Heart right ventricle (tissue), 16 donors: ENCODE data around the gene MRGPRG. TPM values are rescaled to one million over a fixed set of nuclear protein-coding genes. Genes with fewer than 3 reads are reported as not detected.

Experiments used
- ATAC-seq, 8 donors: fragments of 200-7000 bp; cut with Tn5 transposase; one replicate each; pipeline ENCODE4 v1.9.1; 2020; ENCODE audit warnings: mild to moderate bottlenecking in 8 of 8, moderate library complexity in 8 of 8, moderate number of reproducible peaks in 1 of 8
- DNase-seq, 2 donors: peaks; one replicate each; pipeline ENCODE4 v3.0.0-alpha.2; 2020
- H3K27ac ChIP-seq, 10 donors: fragments of 200-600 bp; sonication (generic) in 2 of 10; one replicate each; pipeline versions ENCODE4 v1.5.0 to v1.8.0; 2020 to 2022; ENCODE audit warnings: mild to moderate bottlenecking in 3 of 10
- H3K27me3 ChIP-seq, 7 donors: fragments of 200-600 bp; one replicate each; pipeline ENCODE4 v1.8.0; 2021 to 2022; ENCODE audit warnings: mild to moderate bottlenecking in 2 of 7
- H3K36me3 ChIP-seq, 9 donors: fragments of 200-600 bp; sonication (generic) in 1 of 9; one replicate each; pipeline versions ENCODE4 v1.5.0 to v1.8.0; 2020 to 2022; ENCODE audit warnings: mild to moderate bottlenecking in 2 of 9
- H3K4me1 ChIP-seq, 9 donors: fragments of 200-600 bp; sonication (generic) in 1 of 9; one replicate each; pipeline versions ENCODE4 v1.5.0 to v1.8.0; 2020 to 2022; ENCODE audit warnings: mild to moderate bottlenecking in 4 of 9
- H3K4me3 ChIP-seq, 10 donors: fragments of 200-600 bp; sonication (generic) in 2 of 10; one replicate each; pipeline versions ENCODE4 v1.5.0 to v1.8.0; 2020 to 2022; ENCODE audit warnings: mild to moderate bottlenecking in 7 of 10, moderate library complexity in 2 of 10
- H3K9me3 ChIP-seq, 11 donors: fragments of 200-600 bp in 10 of 11; sonication (generic) in 2 of 11; one replicate each; pipeline versions ENCODE4 v1.5.0 to v1.8.0; 2013 to 2022; ENCODE audit warnings: mild to moderate bottlenecking in 2 of 11, control low read depth in 1 of 11, moderate library complexity in 1 of 11
- WGBS, 2 donors: extraction: QIAGEN DNeasy Blood & Tissue Kit; methylation state at CpG; one replicate each; pipeline ENCODE4 v1.1.7; 2013; ENCODE audit warnings: inconsistent platforms in 1 of 2; 5-methylcytosine and 5-hydroxymethylcytosine counted together
- intact Hi-C, 10 donors: fragments of 100-400 bp; cut with DNase I; formaldehyde crosslinking; loops; one replicate each; pipeline versions ENCODE4 v1.11.1 to v1.14.2; 2022
- polyA plus RNA-seq, 2 donors: library from polyadenylated mRNA; stranded (reverse); fragments of 200-250 nt; gene quantifications; one replicate each; pipeline ENCODE4 v1.2.3, GENCODE V29; 2013
- total RNA-seq, 10 donors: library from RNA; stranded (reverse); fragmentation: NEBNext Ultra II Directional in 3 of 10; extraction: Animal tissue kit (Norgen Biotek cat#: 25700) in 3 of 10; gene quantifications; one replicate each; pipeline versions ENCODE4 v1.2.1 to v1.2.4, GENCODE V29; 2021 to 2023
- TF ChIP-seq, protein P1 (sequence below), 9 donors: fragments of 200-600 bp; sonication (generic) in 2 of 9; IDR thresholded peaks; one replicate each; pipeline versions ENCODE4 v1.5.0 to v1.8.0; 2021 to 2022; ENCODE audit warnings: antibody characterized with exemption in 9 of 9, mild to moderate bottlenecking in 5 of 9, moderate library complexity in 1 of 9
- donor health status: Arrhythmogenic right ventricular cardiomyopathy.
- donor health status: ischemic (EF 13 %, LVEDD 7.1; RV severe dilation, severe dysfunction).
- donor health status: healthy with polysubstance abuse.
- donor health status: DM: no; HTN: yes; CAD: no.
- donor health status: DM: no; HTN: no; CAD: no.
- donor health status: ischemic (EF 25% LVEDD 6.9; RV normal size, moderate dysfunction).
- donor health status: ischemic (EF 25% LVEDD 5.7; RV mildly dilated, moderate dysfunction).
- donor health status: healthy.
- donor health status: DM: yes; HTN: yes; CAD: no.
- donor health status: Ischemic cardiomyopathy.
- donor health status: ischemic (EF 35%, LVEDD 5.7; RV mildly dilated, moderate dysfunction).
- donor health status: nonischemic (EF 11% LVEDD 7.7; RV severe dilation, severe dysfunction).
- donor health status: DM: yes; HTN: yes; CAD: no.
- donor health status: PGD.
- donor health status: ischemic (EF 29% LVEDD 5.4; RV normal size, mild dysfunction).
- donor health status: nonischemic (EF 23%, LVEDD 6.1; RV moderate dilation, normal function).

Gene MRGPRG
- total and polyA plus RNA-seq, 12 donors, result not detected

DNA sequence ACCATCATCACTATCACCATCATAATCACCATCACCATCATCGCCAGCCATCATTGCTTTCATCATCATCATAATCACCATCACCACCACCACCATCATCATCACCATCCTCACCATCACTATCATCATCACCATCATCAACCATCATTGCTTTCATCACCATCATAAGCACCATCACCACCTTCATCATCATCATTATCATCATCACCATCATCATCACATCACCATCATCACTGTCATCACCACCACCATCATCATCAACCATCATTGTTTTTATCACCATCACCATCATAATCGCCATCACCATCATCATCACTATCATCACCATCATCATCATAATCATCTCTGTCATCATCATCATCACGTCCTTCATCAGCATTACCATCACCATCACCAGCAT lies 44.2 kb downstream of the MRGPRG start:
- DNase-seq, result no peak
- 94 to 96% methylated on average over 3 of the region's 3 CpGs for WGBS, 2 donors
- Histone ChIP-seq H3K4me3 (no peak overlapping the region), H3K4me1 (peaks cover 0 to 11% (median 10%) of the 10 kb centered on the region in 9 donors), H3K27me3 (peaks cover 0 to 9% (median 0%) of the 10 kb centered on the region in 7 donors), H3K27ac (no peak overlapping the region), H3K9me3 (peaks cover 0 to 17% (median 13%) of the 10 kb centered on the region in 11 donors), H3K36me3 (no peaks in the 10 kb centered on the region)
- intact Hi-C loops, result no loop called here
- TF ChIP-seq, protein P1, sequence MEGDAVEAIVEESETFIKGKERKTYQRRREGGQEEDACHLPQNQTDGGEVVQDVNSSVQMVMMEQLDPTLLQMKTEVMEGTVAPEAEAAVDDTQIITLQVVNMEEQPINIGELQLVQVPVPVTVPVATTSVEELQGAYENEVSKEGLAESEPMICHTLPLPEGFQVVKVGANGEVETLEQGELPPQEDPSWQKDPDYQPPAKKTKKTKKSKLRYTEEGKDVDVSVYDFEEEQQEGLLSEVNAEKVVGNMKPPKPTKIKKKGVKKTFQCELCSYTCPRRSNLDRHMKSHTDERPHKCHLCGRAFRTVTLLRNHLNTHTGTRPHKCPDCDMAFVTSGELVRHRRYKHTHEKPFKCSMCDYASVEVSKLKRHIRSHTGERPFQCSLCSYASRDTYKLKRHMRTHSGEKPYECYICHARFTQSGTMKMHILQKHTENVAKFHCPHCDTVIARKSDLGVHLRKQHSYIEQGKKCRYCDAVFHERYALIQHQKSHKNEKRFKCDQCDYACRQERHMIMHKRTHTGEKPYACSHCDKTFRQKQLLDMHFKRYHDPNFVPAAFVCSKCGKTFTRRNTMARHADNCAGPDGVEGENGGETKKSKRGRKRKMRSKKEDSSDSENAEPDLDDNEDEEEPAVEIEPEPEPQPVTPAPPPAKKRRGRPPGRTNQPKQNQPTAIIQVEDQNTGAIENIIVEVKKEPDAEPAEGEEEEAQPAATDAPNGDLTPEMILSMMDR (IDR thresholded peaks at IDR 0.05), result no peak
- no peak for ATAC-seq

GRCh38 chr11:3173795-3174194 lies 44.8 kb downstream of the MRGPRG start:
- WGBS, 2 donors, result 97% methylated on average over 2 of the region's 2 CpGs
- H3K9me3 ChIP-seq, result peaks cover 0 to 17% (median 13%) of the 10 kb centered on the region in 11 donors
- peaks cover 0 to 15% (median 0%) of the 10 kb centered on the region in 7 donors for H3K27me3 ChIP-seq
- TF ChIP-seq, protein P1 (IDR thresholded peaks at IDR 0.05), result no peak
- intact Hi-C loops, result no loop called here
- H3K27ac ChIP-seq, result no peak overlapping the region
- H3K4me1 ChIP-seq, result peaks cover 4 to 17% (median 16%) of the 10 kb centered on the region in 9 donors
- H3K36me3 ChIP-seq, result no peaks in the 10 kb centered on the region
- no peak overlapping the region for H3K4me3 ChIP-seq
- ATAC-seq (no peak), DNase-seq (no peak)

DNA sequence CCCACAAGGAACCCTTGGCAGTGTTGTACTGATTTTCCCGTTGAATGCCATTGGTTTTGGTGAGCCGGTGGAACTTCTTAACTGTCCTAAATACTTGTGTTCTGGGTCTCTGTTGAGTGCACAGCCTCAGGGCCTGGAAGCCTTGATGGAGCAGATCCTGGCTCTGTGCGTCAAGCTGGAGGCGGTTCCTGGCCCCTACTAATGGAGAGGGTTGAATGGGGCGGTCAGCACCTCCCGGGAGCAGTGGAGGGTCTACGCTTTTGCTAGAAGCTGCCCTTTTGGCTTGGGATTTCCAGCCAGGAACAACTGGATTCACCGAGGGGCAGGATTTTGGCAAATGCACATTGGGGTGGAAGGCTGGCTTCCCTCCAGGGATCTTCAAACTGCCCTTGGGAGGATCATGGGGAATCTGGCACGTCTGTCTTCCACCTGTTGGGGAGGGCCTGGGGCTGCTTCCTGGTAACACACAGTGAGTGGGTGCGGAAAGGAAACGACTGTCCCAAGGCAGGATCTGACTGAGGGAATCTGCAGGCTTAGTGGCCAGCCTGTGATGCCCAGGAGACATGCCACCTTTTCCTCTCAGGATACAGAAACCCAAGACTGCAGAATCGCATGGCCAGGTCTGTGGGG lies 46.6 kb downstream of the MRGPRG start:
- TF ChIP-seq, protein P1 (IDR thresholded peaks at IDR 0.05), result no peak
- Histone ChIP-seq H3K4me3 (no peak overlapping the region), H3K27ac (no peak overlapping the region), H3K27me3 (peaks cover 0 to 29% (median 0%) of the 10 kb centered on the region in 7 donors), H3K36me3 (no peaks in the 10 kb centered on the region), H3K9me3 (peaks cover 0 to 14% (median 9%) of the 10 kb centered on the region in 11 donors), H3K4me1 (peaks cover 4 to 18% (median 16%) of the 10 kb centered on the region in 9 donors)
- ATAC-seq (no peak), DNase-seq (no peak)
- WGBS, 2 donors, result 70 to 78% methylated on average over 12 of the region's 12 CpGs
- intact Hi-C loops, result no loop called here

DNA sequence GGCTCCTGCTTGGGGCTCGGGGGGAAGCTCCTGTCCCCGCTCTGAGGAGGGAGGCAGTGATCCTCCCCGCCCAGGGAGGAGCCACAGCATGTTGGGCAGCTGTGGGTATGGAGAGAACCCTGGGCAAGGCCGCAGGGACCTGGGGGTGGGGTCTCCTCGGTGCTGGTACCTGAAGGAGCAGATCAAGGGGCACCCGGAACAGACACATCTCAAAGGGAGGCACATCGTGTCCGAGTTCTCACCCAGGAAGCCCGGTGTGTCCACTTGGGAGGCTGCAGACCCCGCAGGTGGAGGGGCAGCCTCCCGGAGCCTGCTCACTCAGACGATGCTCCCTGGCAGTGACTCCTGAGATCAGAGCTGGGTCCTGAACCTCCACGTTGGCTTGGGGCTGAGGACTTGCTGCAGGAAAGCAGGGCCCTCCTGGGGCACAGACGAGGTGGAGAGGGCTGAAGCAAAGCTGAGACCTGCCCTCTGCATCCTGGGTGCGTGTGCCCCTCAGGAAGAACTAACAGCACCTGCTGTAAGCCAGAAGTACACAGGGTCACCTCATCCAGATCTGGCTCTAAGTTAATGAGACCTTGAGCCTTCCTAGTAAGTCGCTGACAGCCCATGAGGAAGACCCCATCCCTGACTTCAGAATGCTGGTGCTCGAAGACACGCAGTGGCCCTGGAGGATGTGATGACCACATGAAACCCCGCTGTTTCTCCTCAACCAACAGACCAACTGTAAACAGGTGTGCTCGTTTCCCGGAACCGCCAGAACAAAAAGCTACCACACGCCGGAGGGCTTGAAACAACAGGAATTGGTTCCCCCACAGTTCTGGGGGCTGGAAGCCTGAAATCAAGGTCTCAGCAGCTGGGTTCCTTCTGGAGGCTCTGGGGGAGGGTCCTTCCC lies 47.6 kb downstream of the MRGPRG start:
- 89 to 91% methylated on average over 24 of the region's 24 CpGs for WGBS, 2 donors
- Histone ChIP-seq H3K4me1 (peaks cover 4 to 22% (median 17%) of the 10 kb centered on the region in 9 donors), H3K36me3 (no peaks in the 10 kb centered on the region), H3K27me3 (peaks cover 0 to 26% (median 0%) of the 10 kb centered on the region in 7 donors), H3K4me3 (no peak overlapping the region), H3K9me3 (peaks cover 0 to 3% (median under 1%) of the 10 kb centered on the region in 11 donors), H3K27ac (no peak overlapping the region)
- TF ChIP-seq, protein P1 (IDR thresholded peaks at IDR 0.05), result no peak
- ATAC-seq (no peak), DNase-seq (no peak)
- intact Hi-C loops, result no loop called here
